HG03066 (cell line): ENCODE data around the gene PLPP7.
"Not testable (repeated sequence)": the region's sequence is repeated elsewhere in the genome, so short reads cannot be mapped to it uniquely, and the experiment has no call there.

Experiments used
- ATAC-seq: cut with Tn5 transposase; IDR thresholded peaks from one replicate; pipeline ENCODE4 v1.9.1; 2021; ENCODE audit warnings: low read depth; ENCODE audit not compliant: unreplicated experiment

The PLPP7 gene

GRCh38 chr9:131324736-131325679, 35.5 kb downstream of the PLPP7 start:
- ATAC-seq = no peak

DNA sequence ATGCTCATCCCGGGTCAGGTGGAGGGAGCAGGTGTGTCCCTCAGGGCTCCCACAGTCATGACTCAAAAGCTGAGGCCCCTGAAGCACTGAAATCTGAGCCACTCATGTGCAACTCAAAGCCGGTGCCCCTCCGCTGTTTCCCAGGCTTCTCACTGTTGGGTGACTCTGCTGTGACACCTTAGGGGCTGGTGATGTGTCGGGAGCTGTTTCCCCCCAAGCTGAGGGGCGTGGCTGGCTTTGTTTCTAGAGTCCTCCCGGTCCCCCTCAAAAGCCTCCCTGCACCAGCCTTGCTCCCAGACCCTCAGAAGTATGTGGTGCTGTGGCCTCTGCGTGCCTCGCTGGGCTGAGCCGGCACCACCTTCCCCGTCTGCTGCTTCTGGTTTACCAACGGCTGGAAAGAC, 39.7 kb downstream of the PLPP7 start:
- ATAC-seq = no peak

DNA sequence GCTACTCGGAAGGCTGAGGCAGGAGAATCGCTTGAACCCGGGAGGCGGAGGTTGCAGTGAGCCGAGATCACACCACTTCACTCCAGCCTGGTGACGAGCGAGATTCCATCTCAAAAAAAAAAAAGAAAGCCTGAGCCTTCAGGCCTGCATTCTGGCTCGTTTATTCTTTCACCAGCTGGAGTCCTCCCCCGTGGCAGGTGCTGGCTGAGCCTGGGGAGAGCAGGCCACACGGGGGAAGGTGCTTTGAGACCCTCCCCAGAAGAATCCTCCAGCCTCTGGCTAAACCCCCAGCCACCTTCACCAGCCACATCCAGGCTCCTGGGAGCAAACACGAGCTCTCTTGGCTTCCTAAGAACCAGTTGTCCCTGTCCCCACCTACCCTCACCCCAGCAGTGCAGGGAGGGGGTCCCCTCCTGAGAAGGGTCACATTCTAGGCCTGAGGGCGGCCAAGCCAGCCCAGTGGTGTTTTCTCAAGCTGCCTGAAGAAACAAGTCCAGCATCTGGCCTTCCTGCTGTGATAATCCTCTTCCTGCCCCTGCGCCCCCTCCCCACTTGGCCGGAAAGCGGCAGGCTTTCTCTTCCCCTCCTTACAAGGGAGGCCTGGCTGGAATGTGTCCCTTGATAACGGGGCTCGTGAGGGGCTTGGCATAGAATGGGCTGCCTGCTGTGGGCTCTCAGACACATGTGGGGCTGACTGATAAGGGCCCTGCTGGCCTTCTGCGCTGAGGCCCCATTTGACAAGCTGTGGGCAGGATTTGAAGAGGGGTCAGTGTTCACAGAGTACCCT, 41.5 kb downstream of the PLPP7 start:
- ATAC-seq = no peak

- ATAC-seq = not testable (repeated sequence)
These were observed 42.5 kb downstream of the PLPP7 start for GRCh38 chr9:131331996-131332395.

DNA sequence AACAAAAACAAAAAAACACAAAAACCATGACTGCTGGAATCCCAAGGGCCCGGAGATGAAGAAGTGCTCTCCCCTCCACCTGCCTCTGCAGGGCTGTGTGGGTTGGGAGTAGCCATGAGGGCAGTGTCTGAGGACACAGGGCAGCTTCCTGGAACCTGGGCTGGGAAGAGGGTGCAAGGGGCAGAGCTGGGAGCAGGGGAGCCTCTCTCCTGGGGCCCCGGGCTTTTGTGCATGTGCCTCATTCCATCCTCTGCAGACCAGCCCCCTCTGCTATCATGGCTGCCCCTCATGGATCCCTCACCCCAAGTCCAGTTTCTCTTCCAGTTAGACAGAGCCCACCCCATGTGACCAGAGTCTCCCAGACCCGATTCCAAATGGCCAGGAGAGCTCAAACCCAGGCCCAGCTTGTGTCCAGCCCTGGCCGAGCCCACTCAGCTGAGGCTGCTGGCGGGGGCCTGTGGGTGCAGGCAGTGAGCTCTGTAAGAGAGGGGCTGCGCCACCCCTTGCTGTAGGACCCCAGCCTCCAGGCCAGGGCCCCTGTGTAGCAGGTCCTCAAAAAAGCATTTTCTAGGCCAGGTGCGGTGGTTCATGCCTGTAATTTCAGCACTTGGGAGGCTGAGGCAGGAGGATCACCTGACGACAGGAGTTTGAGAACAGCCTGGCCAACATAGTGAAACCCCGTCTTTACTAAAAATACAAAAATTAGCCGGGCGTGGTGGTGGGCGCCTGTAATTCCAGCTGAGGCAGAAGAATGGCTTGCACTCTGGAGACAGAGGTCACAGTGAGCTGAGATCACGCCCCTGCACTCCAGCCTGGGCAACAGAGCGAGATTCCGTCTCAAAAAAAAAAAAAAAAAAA, 44.5 kb downstream of the PLPP7 start:
- ATAC-seq = no peak

GRCh38 chr9:131334629-131335367, 45.3 kb downstream of the PLPP7 start:
- no peak for ATAC-seq

DNA sequence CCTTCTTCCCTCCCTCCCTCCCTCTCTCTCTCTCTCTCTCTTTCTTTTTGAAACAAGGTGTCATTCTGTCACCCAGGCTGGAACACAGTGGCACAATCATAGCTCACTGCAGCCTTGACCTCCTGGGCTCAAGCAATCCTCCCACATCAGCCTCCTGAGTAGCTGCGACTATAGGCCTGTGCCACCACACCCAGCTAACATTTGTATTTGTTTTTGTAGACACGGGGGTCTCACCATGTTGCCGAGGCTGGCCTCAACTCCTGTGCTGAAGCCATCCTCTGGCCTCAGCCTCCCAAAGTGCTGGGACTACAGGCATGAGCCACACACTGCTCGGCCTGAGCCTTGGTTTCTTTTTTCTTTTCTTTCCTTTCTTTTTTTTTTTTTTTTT, 45.8 kb downstream of the PLPP7 start:
- ATAC-seq = no peak

DNA sequence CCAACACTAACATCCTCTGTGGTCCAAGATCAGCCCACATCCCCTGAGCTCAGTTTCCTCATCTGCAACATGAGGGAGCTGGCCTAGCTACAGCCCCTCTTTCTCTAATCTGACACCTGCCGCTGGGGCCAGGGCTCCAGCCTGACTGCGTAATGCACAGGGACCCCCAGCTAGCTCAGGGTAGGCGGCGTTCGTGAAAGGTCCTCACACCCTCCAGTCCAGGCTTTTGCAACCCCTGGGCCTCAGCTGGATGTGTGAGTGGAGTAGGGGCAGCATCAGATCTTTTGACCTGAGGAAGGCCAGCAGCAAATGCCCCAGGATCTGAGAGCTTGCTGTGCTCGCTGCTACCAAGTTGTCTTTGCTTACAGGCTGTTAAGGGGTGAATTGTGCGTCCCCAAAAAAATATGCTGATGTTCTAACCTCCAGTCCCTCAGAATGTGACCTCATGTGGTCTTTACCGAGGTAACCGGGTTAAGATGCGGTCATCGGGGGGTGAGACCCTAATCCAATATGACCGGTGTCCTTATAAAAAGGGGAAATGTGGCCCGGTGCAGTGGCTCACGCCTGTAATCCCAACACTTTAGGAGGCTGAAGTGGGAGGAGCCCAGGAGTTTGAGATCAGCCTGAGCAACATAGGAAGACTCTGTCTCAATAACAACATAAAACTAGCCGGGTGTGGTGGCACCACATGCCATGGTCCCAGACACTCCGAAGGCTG, 47.8 kb downstream of the PLPP7 start:
- no peak for ATAC-seq

DNA sequence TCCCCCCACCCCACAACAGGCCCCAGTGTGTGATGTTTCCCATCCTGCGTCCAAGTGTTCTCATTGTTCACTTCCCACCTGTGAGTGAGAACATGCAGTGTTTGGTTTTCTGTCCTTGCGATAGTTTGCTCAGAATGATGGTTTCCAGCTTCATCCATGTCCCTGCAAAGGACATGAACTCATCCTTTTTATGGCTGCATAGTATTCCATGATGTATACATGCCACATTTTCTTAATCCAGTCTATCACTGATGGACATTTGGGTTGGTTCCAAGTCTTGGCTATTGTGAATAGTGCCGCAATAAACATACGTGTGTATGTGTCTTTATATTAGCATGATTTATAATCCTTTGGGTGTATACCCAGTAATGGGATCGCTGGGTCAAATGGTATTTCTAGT, 49.7 kb downstream of the PLPP7 start:
- ATAC-seq = not testable (repeated sequence)

- ATAC-seq = not testable (repeated sequence)
These were observed 55.5 kb downstream of the PLPP7 start for GRCh38 chr9:131344931-131345535.

GRCh38 chr9:131346559-131346958, 57.0 kb downstream of the PLPP7 start:
- no peak for ATAC-seq

DNA sequence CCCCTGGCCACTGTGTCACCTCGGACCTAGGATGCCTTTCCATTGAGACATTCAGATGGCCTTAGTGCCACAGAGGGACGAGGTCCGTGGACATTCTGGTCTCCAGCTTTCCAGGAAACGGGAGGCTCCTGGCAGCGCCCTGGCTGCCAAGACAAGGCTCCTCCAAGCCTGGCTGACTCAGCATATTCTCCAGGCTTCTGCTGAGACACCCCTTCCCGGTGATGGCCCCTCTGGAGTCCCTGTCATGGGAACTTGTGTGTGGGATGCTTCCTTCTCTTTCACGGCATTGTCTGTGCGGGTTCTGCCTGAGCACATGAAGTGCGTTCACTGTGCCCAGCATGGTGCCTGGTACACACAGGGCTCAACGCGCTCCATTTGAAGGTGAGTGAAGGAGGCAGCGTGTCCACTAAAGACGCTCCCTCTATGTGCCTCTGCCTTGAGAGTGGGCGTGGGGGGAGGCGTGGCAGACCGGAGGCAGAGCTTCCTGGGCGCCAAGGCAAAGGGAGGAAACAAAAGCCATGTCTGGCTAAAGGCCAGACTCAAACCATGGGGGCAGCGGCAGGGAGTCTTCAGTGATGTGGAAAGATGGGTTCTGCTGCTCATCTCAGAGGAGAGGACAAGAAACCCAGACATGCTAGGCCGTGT, 58.0 kb downstream of the PLPP7 start:
- ATAC-seq = no peak

DNA sequence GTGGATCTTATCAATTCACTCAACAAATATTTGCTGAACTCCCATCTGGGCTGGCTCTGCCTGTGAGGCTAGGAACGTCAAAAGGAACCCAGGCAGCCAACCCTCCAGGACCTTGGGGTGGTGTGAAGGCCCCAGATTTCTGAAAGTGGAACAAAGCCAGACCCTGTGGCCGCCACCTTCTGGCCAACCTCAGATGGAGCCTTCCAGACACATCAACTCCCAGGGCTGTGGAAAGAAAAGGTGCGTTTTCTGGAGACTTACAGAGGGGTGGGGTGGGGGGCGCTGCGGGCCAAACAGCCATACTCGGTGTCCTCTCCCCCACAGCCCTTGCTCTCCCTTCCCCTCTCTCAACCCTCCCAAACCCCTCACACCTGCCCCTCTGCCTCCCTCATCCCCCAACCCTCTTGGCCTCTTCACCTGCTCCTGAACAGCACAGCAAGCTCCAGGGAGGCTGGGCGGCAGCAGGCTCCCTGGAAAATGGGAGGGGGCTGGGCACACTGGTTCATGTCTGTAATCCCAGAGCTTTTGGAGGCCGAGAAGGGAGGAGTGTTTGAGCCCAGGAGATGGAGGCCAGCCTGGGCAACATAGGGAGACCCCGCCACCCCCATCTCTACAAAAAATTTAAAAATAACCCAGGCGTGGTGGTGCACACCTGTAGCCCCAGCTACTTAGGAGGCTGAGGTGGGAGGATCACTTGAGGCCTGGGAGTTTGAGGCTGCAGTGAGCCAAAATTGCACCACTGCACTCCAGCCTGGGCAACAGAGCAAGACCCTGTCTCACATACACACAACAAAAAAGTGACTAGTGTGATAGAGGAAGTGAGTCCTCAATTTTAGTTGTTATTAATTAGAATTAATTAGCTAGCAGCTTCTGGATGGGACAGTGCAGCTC, 59.4 kb downstream of the PLPP7 start:
- no peak for ATAC-seq

DNA sequence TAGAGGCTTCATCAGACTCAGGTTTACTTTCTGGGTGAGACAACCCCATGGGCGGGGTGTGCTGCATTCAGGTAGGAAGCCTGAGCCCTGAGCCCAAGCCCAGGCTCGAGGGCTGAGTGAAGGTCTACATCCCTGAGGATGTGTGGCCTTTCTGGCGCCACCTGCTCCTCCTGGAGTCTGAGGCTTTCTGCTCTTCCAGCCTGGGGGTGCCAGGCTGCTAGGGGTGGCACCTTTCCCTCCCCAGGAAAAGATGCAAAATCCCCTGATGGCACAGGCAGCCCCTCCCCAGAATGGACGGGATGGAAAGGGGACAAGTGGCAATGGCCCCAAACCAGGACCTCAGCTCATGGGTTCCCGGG, 60.0 kb downstream of the PLPP7 start:
- no peak for ATAC-seq

DNA sequence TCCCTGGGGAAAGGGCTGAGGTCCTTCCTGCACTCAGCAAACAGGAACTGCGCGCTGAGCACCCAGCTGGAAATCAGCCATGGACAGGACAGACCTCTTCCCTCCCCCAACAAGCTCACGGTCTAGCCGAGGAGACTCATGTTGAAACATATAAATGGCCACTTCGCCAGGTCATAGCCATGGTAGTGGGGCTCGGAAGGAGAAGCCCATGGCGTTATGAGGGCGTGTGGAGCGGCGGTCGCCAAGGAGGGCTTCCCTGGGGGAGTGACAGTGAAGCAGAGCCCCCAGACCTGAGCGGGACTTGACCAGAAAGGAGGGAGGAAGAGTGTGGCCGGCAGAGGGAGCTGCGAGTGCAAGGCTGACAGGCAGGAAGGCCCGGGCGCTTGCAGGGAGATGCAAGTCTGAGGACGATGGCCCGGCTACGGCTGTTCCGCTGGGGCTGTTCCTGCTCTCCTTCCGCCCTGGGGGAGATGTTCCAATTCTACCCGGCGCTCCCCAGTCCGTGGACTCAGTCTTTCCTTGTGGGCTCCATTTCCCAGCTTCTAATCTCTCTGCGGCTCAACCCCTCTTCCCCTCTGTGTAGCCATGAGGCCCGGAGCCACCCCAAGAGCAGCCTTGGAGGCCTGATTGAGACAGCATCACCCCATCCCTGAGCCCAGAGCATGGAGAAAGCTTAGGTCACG, 60.5 kb downstream of the PLPP7 start:
- no peak for ATAC-seq

DNA sequence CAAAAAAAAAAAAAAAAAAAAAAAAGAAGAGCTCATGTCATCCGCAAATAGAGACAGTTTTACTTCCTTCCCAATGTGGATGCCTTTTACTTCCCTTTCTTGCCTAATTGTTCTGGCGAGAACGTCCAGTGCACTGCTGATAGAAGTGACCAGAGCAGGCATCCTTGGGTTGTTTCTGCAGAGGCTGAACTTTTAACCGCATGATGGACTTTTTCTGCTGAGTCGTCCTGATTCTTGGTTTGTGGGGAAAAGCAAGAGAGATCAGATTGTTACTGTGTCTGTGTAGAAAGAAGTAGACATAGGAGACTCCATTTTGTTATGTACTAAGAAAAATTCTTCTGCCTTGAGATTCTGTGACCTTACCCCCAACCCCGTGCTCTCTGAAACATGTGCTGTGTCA, 67.0 kb downstream of the PLPP7 start:
- not testable (repeated sequence) for ATAC-seq

DNA sequence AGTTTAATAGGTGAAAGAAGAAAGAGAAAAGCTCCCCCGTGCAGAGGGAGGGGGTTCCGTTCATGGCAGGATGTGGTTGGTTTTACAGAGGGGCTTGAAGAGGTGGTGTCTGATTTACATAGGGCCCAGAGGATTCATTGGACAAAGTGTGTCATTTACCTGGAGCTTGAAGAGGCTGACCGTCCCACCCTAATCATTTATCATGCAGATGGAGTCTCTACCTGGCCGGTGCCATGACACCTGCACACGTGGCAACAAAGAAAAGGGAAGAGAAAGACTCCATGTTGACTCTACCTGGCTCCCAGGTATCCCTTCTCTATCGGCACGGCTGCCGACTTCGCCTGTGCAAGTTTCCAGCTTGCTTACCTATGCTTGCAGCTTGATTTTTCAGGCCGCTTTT, 69.0 kb downstream of the PLPP7 start:
- no peak for ATAC-seq
